HEK293 (cell line): ENCODE measurements around the gene ADGB.

Experiments used
- CTCF ChIP-seq: fragments of 450-650 bp; formaldehyde crosslinking; IDR thresholded peaks from 2 replicates; pipeline ENCODE4 v1.5.1; 2016; ENCODE audit warnings: missing biosample characterization, missing genetic modification characterization
- OVOL3 ChIP-seq: fragments of 450-650 bp; formaldehyde crosslinking; IDR thresholded peaks from 2 replicates; pipeline ENCODE4 v1.5.1; 2016; ENCODE audit warnings: missing biosample characterization, missing genetic modification characterization
- TCF7L2 ChIP-seq: IDR thresholded peaks from 2 replicates; pipeline ENCODE4 v1.6.1; 2011; ENCODE audit warnings: low read depth, mild to moderate bottlenecking, inconsistent platforms, low read length, moderate library complexity, borderline replicate concordance
- ZEB2 ChIP-seq: fragments of 450-650 bp; formaldehyde crosslinking; IDR thresholded peaks from 2 replicates; pipeline ENCODE4 v1.5.1; 2016; ENCODE audit warnings: missing biosample characterization, missing genetic modification characterization
- ZNF433 ChIP-seq: fragments of 450-650 bp; formaldehyde crosslinking; IDR thresholded peaks from 2 replicates; pipeline ENCODE4 v1.5.1; 2016; ENCODE audit warnings: missing biosample characterization, missing genetic modification characterization, low read depth
- ZNF843 ChIP-seq: fragments of 450-650 bp; formaldehyde crosslinking; IDR thresholded peaks from 2 replicates; pipeline ENCODE4 v1.5.1; 2016; ENCODE audit warnings: missing biosample characterization, missing genetic modification characterization
- ZSCAN16 ChIP-seq: fragments of 450-650 bp; formaldehyde crosslinking; IDR thresholded peaks from 2 replicates; pipeline ENCODE4 v1.5.1; 2016; ENCODE audit warnings: missing biosample characterization, missing genetic modification characterization

GRCh38 chr6:146590492-146590891, 8.3 kb upstream of the ADGB start:
- no peak for TF ChIP-seq TCF7L2
- no peak for TF ChIP-seq ZEB2 (tag by site-specific recombination)
- no peak for TF ChIP-seq OVOL3
- no peak for TF ChIP-seq CTCF (tag by site-specific recombination)
- no peak for TF ChIP-seq ZSCAN16 (tag by site-specific recombination)
- TF ChIP-seq ZNF843 (tag by site-specific recombination) = no peak
- no peak for TF ChIP-seq ZNF433 (tag by site-specific recombination)
